ENCODE measurements around the gene TCEANC2. TPM values are rescaled to one million over a fixed set of nuclear protein-coding genes. Genes with fewer than 3 reads are reported as not detected.

The TCEANC2 gene
- total and polyA plus RNA-seq, 2 of the 4 experiments (the other 2 are of a cell fraction) = 2.4 to 3.2 TPM

DNA sequence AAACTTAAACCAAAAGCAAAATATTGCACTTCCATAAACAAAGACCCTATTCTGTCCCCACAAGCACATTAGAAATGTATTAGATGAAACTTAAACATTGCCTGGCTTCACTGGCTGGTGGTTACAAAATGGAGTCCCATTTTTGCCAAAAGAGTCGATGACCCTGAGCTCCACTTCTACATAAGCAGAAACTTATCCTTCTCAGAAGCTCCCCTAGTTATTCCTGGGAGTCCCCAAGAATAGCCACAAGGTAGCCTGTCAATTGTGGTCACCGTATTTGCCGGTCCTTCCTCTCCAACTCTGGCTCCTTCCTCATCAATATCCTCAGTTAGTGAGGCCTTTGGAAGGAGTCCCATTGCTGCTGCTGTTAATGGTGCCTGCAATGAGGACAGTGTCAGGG is 62.1 kb downstream of the TCEANC2 start:
- no peak overlapping the region for H2AFZ ChIP-seq (replicated peaks; ENCODE audit: low read length, poor library complexity)
- peak overlapping the region; percentile 20; the same call in 1 of the 2 replicates for H4K91ac ChIP-seq (ENCODE audit: insufficient read depth, low read depth, low read length)
- peaks cover 9% of the 10 kb centered on the region for H3K4me1 ChIP-seq (ENCODE audit: control insufficient read depth, insufficient read depth, low read length)
- H2BK120ac ChIP-seq (ENCODE audit: low read depth, low read length) = no peak overlapping the region
- peaks cover 0 to 6% of the 10 kb centered on the region in 2 experiments; a peak in 1 of 4 replicates for H3K79me1 ChIP-seq (ENCODE audit: low read depth in 1 of 2, low read length in 2 of 2)
- no peak overlapping the region for H3K9ac ChIP-seq (ENCODE audit: low read depth, low read length)
- H2BK20ac ChIP-seq (ENCODE audit: low read depth, low read length) = no peak overlapping the region
- no peak overlapping the region for H4K5ac ChIP-seq (ENCODE audit: low read depth, low read length)
- ChIA-PET CTCF (interaction anchor here (1.7 kb wide), 1 partner anchor 34 kb away, joined by 4 read pairs; no protein-coding TSS in a partner anchor), POLR2A (ENCODE audit: unreplicated experiment) (no interaction called here)
- no peak overlapping the region for H3K27ac ChIP-seq (ENCODE audit: insufficient read depth, low read length)
- H3K9me1 ChIP-seq (ENCODE audit: insufficient read depth, low read length) = peaks cover 29% of the 10 kb centered on the region
- H3K27me3 ChIP-seq (ENCODE audit: control insufficient read depth, insufficient read depth, low read length) = no peaks in the 10 kb centered on the region; the same call in 1 of the 2 replicates
- no peak overlapping the region for H2AK5ac ChIP-seq (ENCODE audit: low read depth, low read length)
- dilution Hi-C loops (cut with HindIII; ENCODE audit: low sequenced_read_pairs, unreplicated experiment) = no loop called here
- no CpG with 5 or more reads among the region's 3 CpGs for WGBS, 2 experiments (ENCODE audit: extremely low coverage in 2 of 2, insufficient read length in 1 of 2)
- BruUV-seq (replicated peaks) = no TSS peak
- no peak overlapping the region for H4K8ac ChIP-seq (ENCODE audit: low read depth in 2 of 2, low read length in 2 of 2)
- no peak for TF ChIP-seq MAFK (IDR thresholded peaks at IDR 0.05; ENCODE audit: low read depth, low read length)
- TF ChIP-seq, protein P1, sequence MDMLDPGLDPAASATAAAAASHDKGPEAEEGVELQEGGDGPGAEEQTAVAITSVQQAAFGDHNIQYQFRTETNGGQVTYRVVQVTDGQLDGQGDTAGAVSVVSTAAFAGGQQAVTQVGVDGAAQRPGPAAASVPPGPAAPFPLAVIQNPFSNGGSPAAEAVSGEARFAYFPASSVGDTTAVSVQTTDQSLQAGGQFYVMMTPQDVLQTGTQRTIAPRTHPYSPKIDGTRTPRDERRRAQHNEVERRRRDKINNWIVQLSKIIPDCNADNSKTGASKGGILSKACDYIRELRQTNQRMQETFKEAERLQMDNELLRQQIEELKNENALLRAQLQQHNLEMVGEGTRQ (IDR thresholded peaks at IDR 0.05; ENCODE audit: low read depth, low read length) = no peak
- no peak for TF ChIP-seq POLR2A (IDR thresholded peaks at IDR 0.05; ENCODE audit: low read depth, low read length)
- no peak for TF ChIP-seq SMC3 (IDR thresholded peaks at IDR 0.05; ENCODE audit: low read depth, low read length)
- TF ChIP-seq RFX5 (IDR thresholded peaks at IDR 0.05; ENCODE audit: low read depth, low read length) = no peak
- TF ChIP-seq, protein P2, sequence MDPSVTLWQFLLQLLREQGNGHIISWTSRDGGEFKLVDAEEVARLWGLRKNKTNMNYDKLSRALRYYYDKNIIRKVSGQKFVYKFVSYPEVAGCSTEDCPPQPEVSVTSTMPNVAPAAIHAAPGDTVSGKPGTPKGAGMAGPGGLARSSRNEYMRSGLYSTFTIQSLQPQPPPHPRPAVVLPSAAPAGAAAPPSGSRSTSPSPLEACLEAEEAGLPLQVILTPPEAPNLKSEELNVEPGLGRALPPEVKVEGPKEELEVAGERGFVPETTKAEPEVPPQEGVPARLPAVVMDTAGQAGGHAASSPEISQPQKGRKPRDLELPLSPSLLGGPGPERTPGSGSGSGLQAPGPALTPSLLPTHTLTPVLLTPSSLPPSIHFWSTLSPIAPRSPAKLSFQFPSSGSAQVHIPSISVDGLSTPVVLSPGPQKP (IDR thresholded peaks at IDR 0.05; ENCODE audit: borderline replicate concordance, low read depth, low read length) = no peak
- no peak for TF ChIP-seq RAD21 (IDR thresholded peaks at IDR 0.05; ENCODE audit: low read length)
- no peak for TF ChIP-seq NFE2L2 (IDR thresholded peaks at IDR 0.05; ENCODE audit: low read depth, low read length)
- no peak overlapping the region for H3K4me2 ChIP-seq (ENCODE audit: low read depth, low read length)
- DNase-seq (no peak), ATAC-seq (ENCODE audit: low read depth) (no peak)
- no peaks in the 10 kb centered on the region for H4K20me1 ChIP-seq (ENCODE audit: insufficient read depth, low read length)
- no peak overlapping the region for H3K56ac ChIP-seq (ENCODE audit: extremely low read depth, insufficient read depth, low read length)
- no peak overlapping the region for H3K18ac ChIP-seq (ENCODE audit: low read depth, low read length)
- H3K14ac ChIP-seq (replicated peaks; ENCODE audit: low read depth, low read length) = no peak overlapping the region
- no peak overlapping the region for H2BK15ac ChIP-seq (ENCODE audit: low read depth, low read length)
- peak overlapping the region; percentile 18 for H2AK9ac ChIP-seq (replicated peaks; ENCODE audit: low read depth, low read length, poor library complexity)
- H3K4ac ChIP-seq (ENCODE audit: low read depth, low read length) = no peak overlapping the region; the same call in 1 of the 2 replicates
- in situ Hi-C loops (cut with MboI; ENCODE audit: low sequenced_read_pairs) = no loop called here
- no peaks in the 10 kb centered on the region for H3K36me3 ChIP-seq (ENCODE audit: control insufficient read depth, insufficient read depth, low read length)
- H3K4me3 ChIP-seq (ENCODE audit: insufficient read depth, low read depth, low read length) = no peak overlapping the region
- intact Hi-C loops (cut with micrococcal nuclease) = no loop called here
- no peak overlapping the region; the same call in 1 of the 2 replicates for H3K23ac ChIP-seq (ENCODE audit: low read depth, low read length)
- H3K9me3 ChIP-seq (ENCODE audit: control insufficient read depth, insufficient read depth, low read length) = no peaks in the 10 kb centered on the region
- H2BK5ac ChIP-seq (ENCODE audit: low read depth, low read length, poor library complexity, severe bottlenecking) = no peak overlapping the region
